Activated CD4-positive, alpha-beta T cell treated with anti-CD3 and anti-CD28 coated beads, Interleukin-2, amount 50 U/mL, for 24 hours (primary cell): ENCODE measurements around the gene MTMR3.
"Not testable (repeated sequence)": the region's sequence is repeated elsewhere in the genome, so short reads cannot be mapped to it uniquely, and the experiment has no call there.

Source experiments
- DNase-seq, 2 donors: peaks; one replicate each; pipeline ENCODE4 v3.0.0-alpha.2; 2020; ENCODE audit warnings: low read depth in 1 of 2, low spot score in 1 of 2

Gene MTMR3

GRCh38 chr22:29883045-29883774 is at the start of gene MTMR3:
TSS of gene MTMR3 (plus strand) at chr22:29883174. CDS start at chr22:29971060, 87,886 bp downstream.
- peak; percentile 88 for DNase-seq

DNA sequence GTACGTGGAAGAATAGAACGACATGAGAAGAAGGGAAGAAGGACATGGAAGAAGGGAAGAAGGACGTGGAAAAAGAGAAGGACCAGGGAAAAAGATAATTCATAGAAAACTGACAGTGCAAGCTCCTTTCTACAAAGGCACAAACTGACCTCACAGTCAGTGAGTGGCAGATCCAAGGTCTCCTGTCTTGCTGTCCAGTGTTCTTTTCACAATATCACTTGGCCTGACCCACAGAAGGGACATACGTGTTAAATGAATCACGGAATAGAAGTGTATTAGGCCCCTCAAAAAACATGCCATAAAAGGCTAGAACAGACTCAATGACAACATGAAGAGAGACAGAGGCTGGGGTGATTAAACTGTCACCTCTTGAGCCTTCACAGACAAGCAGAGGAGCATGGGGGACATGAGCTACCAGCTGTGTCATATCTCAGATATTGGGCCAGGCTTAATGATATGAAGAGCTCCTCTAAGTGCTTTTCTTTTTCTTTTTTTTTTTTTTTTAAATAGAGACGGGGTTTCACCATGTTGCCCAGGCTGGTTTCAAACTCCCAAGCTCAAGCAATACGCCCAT is 49.5 kb upstream of the MTMR3 start:
- no peak for DNase-seq

GRCh38 chr22:29834046-29834445 is 48.9 kb upstream of the MTMR3 start:
- DNase-seq: no peak

- DNase-seq: not testable (repeated sequence)
These were observed 46.1 kb upstream of the MTMR3 start for GRCh38 chr22:29836791-29837370.

DNA sequence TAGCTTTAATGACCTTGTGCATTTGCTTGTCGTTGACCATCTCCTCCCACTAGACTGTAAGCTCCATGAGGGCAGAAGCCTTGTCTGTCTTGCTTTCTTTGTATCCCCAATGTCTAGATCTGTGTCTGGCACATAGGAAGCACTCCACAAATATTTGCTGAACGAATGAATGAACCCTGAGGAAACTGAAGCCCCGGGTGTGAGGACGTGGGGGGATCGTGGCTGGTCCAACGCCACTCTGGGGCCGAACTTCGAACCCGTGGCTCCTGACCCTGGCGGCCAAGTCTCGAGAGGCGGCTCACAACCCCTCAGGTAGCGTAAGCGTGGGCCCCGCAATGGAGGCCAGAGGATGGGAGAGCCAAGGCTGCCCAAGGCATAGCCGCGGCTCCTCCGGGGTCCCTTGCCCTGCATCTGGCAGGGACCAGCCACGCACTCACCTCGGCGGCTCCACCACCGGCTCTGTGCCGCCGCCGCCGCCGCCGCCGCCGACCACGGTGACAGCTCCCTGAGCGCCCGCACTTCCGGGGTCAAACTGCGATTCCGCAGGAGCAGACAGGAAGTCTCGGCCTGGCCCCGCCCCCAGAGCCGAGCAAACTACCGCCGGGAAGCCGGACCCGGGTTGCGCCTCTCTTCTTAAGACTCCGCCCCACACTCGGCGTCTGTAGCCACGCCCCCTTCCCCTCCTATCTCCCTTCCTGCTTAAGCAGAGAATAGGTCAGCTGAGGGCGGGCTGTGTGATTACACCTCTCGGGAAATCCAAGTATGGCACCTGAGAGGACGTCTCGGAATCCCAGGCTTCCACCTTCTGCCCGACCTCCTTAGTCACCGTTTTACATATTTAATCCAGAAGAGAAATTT is 45.0 kb upstream of the MTMR3 start, which contains the start of gene ASCC2:
TSS of gene ASCC2 (minus strand) at position 534 of the 858 bp plus-strand sequence. CDS start 5,949 bp downstream, outside the sequence.
- DNase-seq: peak; percentile 96 to 99

GRCh38 chr22:29838599-29838956 is 44.4 kb upstream of the MTMR3 start:
- DNase-seq: no peak

- no peak for DNase-seq
These were observed 43.9 kb upstream of the MTMR3 start for GRCh38 chr22:29839039-29839438.

- DNase-seq: no peak
These were observed 42.5 kb upstream of the MTMR3 start for GRCh38 chr22:29840498-29840897.

DNA sequence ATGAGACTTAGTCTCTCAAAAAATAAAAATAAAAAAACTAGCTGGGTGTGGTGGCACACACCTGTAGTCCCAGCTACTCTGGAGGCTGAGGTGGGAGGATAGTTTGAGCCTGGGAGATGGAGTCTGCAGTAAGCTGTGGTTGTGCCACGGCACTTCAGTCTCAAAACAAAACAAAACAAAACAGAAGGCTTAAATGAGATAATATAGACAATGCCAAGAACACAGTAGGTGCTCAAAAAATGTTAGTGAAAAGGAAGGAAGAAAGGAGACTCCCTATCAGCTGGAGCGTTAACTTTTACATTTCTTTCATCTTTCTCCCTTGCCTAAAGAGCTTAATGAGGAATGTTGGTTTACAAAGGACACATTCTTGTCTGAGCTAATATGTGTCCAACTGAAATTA is 40.8 kb upstream of the MTMR3 start:
- no peak for DNase-seq

DNA sequence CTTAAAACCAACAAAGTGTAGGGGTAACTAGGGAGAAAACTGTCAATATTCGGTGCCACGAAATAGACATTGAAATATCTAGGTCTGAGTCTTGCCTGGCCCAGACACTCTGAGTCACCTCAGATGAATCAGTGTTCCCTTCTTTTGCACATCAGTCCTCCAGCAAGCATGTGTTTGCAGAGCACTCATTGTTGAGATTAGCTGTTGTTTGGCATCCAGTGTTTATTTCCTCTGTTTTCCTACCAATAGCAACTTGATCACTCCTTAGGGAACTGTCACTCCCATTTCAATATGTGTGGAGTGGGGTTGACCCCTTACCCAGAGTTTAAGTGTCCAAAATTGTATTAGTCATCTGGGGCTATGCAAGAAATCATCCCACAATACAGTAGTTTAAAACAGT is 40.2 kb upstream of the MTMR3 start:
- no peak for DNase-seq

GRCh38 chr22:29846290-29846689 is 36.7 kb upstream of the MTMR3 start:
- DNase-seq: no peak

DNA sequence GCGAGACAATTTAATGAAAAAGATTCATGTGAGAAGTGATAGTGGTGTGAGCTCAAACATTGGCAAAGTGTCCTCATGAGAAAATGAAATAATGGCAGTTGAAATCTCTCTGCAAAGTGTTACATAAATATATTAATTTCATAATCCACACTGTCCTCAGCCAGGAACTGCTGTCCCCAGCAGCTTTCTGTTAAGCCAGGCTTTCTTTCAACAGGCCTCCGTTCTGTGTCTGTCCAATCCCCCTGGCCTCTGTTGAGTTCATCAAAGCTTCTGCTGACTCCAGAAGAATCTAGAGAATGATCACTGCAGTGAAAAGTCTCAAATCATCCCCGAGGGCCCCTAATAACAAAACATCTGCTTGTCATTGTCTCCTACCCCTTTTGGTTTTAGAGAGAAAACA is 34.9 kb upstream of the MTMR3 start:
- DNase-seq: no peak

- DNase-seq: no peak
These were observed 28.5 kb upstream of the MTMR3 start for GRCh38 chr22:29854432-29854831.

- DNase-seq: no peak
These were observed 27.3 kb upstream of the MTMR3 start for GRCh38 chr22:29855611-29856181.

DNA sequence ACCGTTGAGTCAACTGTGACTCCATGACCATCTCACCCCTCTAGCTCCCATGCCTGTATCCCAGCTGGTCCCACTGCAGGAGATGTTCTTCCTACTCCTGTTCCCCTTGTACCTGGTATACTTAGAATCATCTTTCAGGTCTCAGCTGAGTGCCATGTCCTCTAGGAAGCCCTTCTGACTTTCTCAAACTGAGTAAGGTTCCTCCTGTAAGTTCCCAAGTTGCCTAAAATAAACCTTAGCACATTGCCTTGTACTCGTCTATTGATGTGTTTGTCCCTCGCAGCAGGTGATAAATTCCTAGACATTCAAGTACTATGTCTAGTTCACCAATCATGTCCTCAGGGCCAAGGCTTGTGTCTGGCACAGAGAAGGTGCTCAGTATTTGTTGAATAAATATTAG is 26.5 kb upstream of the MTMR3 start:
- DNase-seq: no peak

- DNase-seq: not testable (repeated sequence)
These were observed 23.9 kb upstream of the MTMR3 start for GRCh38 chr22:29859030-29859429.

DNA sequence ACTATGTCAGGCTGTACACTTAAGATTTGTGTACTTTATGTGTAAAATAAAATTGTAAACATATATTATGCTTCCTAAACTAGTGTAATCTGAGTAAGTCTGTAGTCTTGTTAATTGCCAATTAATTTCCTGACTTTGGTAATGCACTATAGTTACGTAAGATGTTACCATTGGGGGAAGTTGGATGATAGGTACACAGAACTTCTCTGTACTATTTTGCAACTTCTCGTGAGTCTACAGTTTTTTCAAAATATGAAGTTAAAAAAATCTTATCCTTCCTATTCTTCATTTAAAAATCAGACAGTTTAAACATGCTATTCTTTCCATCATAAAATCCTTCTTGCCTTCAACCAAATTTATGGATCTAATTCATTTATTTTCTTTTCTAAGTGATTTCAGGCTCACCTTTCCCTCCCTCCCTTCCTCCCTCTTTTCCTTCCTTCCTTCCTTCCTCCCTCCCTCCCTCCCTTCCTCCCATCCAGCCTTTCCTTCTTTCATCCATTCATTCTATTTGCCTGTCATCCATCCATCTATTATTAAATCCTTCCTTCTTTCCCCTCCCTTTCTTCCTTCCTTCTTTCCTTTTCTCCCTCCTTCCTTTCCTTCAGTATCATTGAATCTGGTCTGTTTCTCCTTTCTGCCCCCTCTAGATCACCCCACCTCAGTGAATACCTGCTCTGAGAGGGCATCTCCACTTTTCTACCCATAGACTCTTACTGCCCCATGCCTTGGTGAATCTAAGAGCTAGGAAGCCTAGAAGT is 22.8 kb upstream of the MTMR3 start:
- no peak for DNase-seq

DNA sequence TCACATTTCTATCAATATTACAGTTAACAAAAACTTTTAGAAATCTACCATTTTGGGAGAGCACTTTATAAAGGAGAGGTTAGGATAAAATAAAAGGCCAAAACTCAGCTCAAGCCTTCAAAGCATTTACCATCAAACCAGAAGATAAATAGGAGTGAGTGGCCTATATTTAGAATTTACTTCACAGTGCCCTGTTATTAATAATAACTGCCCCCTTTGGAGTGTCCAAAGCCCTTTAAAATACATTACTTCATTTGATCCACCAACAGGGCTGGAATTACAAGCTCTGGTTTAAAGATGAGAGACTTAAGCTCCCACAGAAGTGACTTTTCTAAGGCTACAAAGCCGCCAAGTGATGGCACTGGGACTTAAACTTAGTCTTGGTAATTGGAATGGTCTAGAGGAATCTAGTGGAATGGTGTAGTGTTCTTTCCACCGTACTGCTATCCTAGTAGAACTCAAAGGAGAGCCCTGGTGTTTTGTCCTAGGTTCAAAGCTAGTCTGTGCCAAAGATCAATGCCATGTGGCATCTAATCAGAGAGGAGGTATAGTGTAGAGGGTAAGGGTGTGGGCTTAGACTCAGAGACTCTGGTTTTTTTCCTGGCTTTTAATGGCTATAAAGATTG is 21.2 kb upstream of the MTMR3 start:
- no peak for DNase-seq

DNA sequence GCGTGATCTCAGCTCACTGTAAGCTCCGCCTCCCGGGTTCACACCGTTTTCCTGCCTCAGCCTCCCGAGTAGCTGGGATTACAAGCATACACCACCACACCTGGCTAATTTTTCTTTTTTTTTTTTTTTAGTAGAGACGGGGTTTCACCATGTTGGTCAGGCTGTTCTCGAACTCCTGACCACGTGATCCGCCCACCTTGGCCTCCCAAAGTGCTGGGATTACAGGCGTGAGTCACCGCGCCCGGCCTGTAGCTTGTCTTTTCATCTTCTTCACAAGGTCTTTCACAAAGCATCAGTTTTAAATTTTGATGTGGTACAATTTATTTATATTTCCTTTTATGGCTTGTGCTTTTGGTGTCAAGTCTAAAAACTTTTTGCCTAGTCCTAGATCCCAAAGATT is 17.4 kb upstream of the MTMR3 start:
- not testable (repeated sequence) for DNase-seq

GRCh38 chr22:29867260-29867659 is 15.7 kb upstream of the MTMR3 start:
- DNase-seq: no peak
